Upper lobe of left lung (tissue), 6 donors: ENCODE results near the gene PSPH. TPM values are rescaled to one million over a fixed set of nuclear protein-coding genes. Genes with fewer than 3 reads are reported as not detected.
"Not testable (repeated sequence)": the region's sequence is repeated elsewhere in the genome, so short reads cannot be mapped to it uniquely, and the experiment has no call there.

Experiments
- ATAC-seq, 2 donors: fragments of 200-7000 bp; cut with Tn5 transposase; one replicate each; pipeline ENCODE4 v1.9.1; 2022; ENCODE audit warnings: mild to moderate bottlenecking in 2 of 2, moderate library complexity in 2 of 2; ENCODE audit not compliant: low FRiP score in 2 of 2
- DNase-seq, 2 donors: peaks; one replicate each; pipeline ENCODE4 v3.0.0-alpha.2; 2019 to 2020
- H3K27ac ChIP-seq, 4 donors: fragments of 200-600 bp; sonication (generic); one replicate each; pipeline ENCODE4 v1.5.1; 2016 to 2019
- H3K27me3 ChIP-seq, 4 donors: fragments of 200-600 bp; sonication (generic); one replicate each; pipeline ENCODE4 v1.5.1; 2017 to 2019
- H3K36me3 ChIP-seq, 4 donors: fragments of 200-600 bp; sonication (generic); one replicate each; pipeline ENCODE4 v1.5.1; 2016 to 2019
- H3K4me1 ChIP-seq, 4 donors: fragments of 200-600 bp; sonication (generic); one replicate each; pipeline ENCODE4 v1.5.1; 2018 to 2019
- H3K4me3 ChIP-seq, 4 donors: fragments of 200-600 bp; sonication (generic); one replicate each; pipeline ENCODE4 v1.5.1; 2017 to 2019; ENCODE audit warnings: mild to moderate bottlenecking in 2 of 4, moderate library complexity in 1 of 4
- H3K9me3 ChIP-seq, 4 donors: fragments of 200-600 bp; sonication (generic); one replicate each; pipeline ENCODE4 v1.5.1; 2018 to 2019
- CTCF ChIP-seq, 6 experiments: fragments of 450-650 bp in 4 of 6; fragments of 200-600 bp in 2 of 6; sonication (generic) in 2 of 6; IDR thresholded peaks; one replicate each; pipeline ENCODE4 v1.5.1; 2016 to 2019; ENCODE audit warnings: antibody characterized with exemption in 6 of 6
- EP300 ChIP-seq, 4 donors: sonication (generic); formaldehyde crosslinking; IDR thresholded peaks; one replicate each; pipeline ENCODE4 v1.5.1; 2017; ENCODE audit warnings: antibody characterized with exemption in 4 of 4, control low read depth in 2 of 4
- POLR2A ChIP-seq, 4 donors: fragments of 450-650 bp; IDR thresholded peaks; one replicate each; pipeline ENCODE4 v1.5.1; 2016 to 2017; ENCODE audit warnings: antibody characterized with exemption in 4 of 4, mild to moderate bottlenecking in 2 of 4
- POLR2AphosphoS5 ChIP-seq, 2 donors: sonication (generic); formaldehyde crosslinking; IDR thresholded peaks; one replicate each; pipeline ENCODE4 v1.5.1; 2017; ENCODE audit warnings: antibody characterized with exemption in 2 of 2
- WGBS, 2 donors: methylation state at CpG; one replicate each; pipeline ENCODE4 v1.1.5; 2017 to 2018; 5-methylcytosine and 5-hydroxymethylcytosine counted together
- total RNA-seq, 6 donors: library from RNA; depleted of rRNA in 4 of 6; stranded (reverse); fragments of >200 nt in 4 of 6; gene quantifications; one replicate each; pipeline versions ENCODE4 v1.1.0 to v1.2.1, GENCODE V29; 2016 to 2021
- donor health status: DM: no; HTN: no; CAD: no; lungs with moderate emphysema.
- donor health status: DM: no; HTN: yes; CAD: no; lungs with severe emphysema.

Gene PSPH
- total RNA-seq, 6 donors from 2014 or later, result 6.8 to 18.9 (median 13.5) TPM

DNA sequence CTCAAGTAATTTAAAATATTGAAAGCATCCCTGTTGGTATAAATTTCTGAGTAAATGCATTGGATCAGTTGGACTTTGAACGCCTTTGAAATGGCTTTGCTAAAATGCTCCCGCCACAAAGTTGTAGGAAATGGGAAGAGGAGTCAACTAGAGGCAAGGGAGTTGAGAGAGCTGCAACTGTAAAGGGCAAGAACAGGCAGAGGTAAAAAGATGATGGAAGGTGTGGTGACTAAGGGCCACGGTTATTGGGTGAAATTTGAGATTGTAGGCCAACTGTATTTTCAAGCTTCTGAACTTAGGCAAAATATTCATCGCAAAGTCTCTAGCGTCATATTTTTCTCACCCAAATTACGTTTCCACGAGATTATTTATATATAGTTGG is 12.2 kb upstream of the PSPH start:
- peak overlapping the region; percentile 87 to 94 (median 90) for H3K27ac ChIP-seq
- ATAC-seq (no peak), DNase-seq (no peak)
- peaks cover 13 to 52% (median 30%) of the 10 kb centered on the region in 4 donors for H3K36me3 ChIP-seq
- peaks cover 8 to 16% (median 10%) of the 10 kb centered on the region in 4 donors for H3K4me1 ChIP-seq
- H3K27me3 ChIP-seq, result no peaks in the 10 kb centered on the region
- no peaks in the 10 kb centered on the region for H3K9me3 ChIP-seq
- WGBS, 2 donors, result 73% methylated on average over 7 of the region's 7 CpGs
- no peak for TF ChIP-seq POLR2A (IDR thresholded peaks at IDR 0.05)
- TF ChIP-seq EP300 (IDR thresholded peaks at IDR 0.05), result no peak
- no peak for TF ChIP-seq CTCF (IDR thresholded peaks at IDR 0.05)
- no peak for TF ChIP-seq POLR2AphosphoS5 (IDR thresholded peaks at IDR 0.05)
- peak overlapping the region in 3 of 4 donors; percentile 71 to 87 (median 83) for H3K4me3 ChIP-seq

DNA sequence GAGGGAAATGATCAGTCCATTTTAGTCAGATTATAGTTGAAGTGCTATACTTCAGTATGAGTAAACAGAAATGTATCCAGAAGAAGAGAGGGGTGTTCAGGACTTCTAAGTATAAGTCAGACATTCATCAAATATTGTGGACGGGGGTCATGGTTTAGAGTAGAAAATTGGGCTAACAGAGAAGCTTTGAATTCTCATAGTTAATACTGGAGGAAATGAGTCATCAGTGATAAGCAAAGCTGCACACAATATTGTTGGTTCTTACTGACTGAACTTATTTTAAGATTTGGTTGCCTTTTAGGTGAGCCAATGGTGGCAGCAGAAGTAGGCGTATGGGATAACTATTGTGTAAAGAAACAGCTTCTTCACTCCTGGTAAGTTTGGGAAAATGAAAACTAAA is 11.1 kb upstream of the PSPH start:
- peaks cover 8 to 16% (median 10%) of the 10 kb centered on the region in 4 donors for H3K4me1 ChIP-seq
- H3K4me3 ChIP-seq, result no peak overlapping the region
- peaks cover 22 to 60% (median 39%) of the 10 kb centered on the region in 4 donors for H3K36me3 ChIP-seq
- TF ChIP-seq POLR2AphosphoS5 (IDR thresholded peaks at IDR 0.05), result no peak
- no peak for TF ChIP-seq CTCF (IDR thresholded peaks at IDR 0.05)
- TF ChIP-seq EP300 (IDR thresholded peaks at IDR 0.05), result no peak
- no peak for TF ChIP-seq POLR2A (IDR thresholded peaks at IDR 0.05)
- WGBS, 2 donors, result 76 to 85% methylated on average over 2 of the region's 2 CpGs
- peak overlapping the region in 2 of 4 donors; percentile 18 to 32 for H3K27ac ChIP-seq
- H3K9me3 ChIP-seq, result no peaks in the 10 kb centered on the region
- no peaks in the 10 kb centered on the region for H3K27me3 ChIP-seq
- ATAC-seq, result no peak
- DNase-seq, result no peak

DNA sequence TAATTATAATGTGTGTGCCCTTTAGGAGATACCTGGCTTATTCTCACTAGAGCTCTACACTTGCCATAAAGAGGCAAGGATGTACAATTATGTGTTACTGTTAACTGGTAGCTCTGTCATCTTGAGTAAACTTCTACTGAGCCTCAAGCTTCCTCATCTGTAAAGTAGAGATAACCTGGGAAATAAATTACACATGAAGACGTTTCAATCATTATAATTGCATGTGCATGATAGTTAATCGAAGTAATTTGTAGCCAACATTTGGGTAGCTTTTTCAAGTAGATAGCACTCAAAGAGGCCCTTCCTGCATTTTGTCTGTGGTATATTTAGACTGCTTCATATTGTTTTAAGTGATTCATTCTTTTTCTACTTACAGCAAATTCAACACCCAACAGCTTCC is 2.7 kb upstream of the PSPH start:
- no peak overlapping the region for H3K4me3 ChIP-seq
- WGBS, 2 donors, result 84 to 91% methylated on average over 2 of the region's 2 CpGs
- DNase-seq (no peak), ATAC-seq (no peak)
- peaks cover 20 to 62% (median 47%) of the 10 kb centered on the region in 4 donors for H3K36me3 ChIP-seq
- no peaks in the 10 kb centered on the region for H3K9me3 ChIP-seq
- H3K27ac ChIP-seq, result no peak overlapping the region
- no peaks in the 10 kb centered on the region for H3K27me3 ChIP-seq
- no peak for TF ChIP-seq CTCF (IDR thresholded peaks at IDR 0.05)
- TF ChIP-seq POLR2A (IDR thresholded peaks at IDR 0.05), result no peak
- TF ChIP-seq EP300 (IDR thresholded peaks at IDR 0.05), result no peak
- TF ChIP-seq POLR2AphosphoS5 (IDR thresholded peaks at IDR 0.05), result no peak
- H3K4me1 ChIP-seq, result peaks cover 16 to 30% (median 19%) of the 10 kb centered on the region in 4 donors

GRCh38 chr7:56053379-56053778 is 2.1 kb upstream of the PSPH start:
- Histone ChIP-seq H3K4me1 (peaks cover 16 to 36% (median 21%) of the 10 kb centered on the region in 4 donors), H3K9me3 (no peaks in the 10 kb centered on the region), H3K27ac (no peak overlapping the region), H3K27me3 (no peaks in the 10 kb centered on the region), H3K36me3 (peaks cover 18 to 56% (median 41%) of the 10 kb centered on the region in 4 donors), H3K4me3 (no peak overlapping the region)
- no peak for DNase-seq
- ATAC-seq, result no peak
- TF ChIP-seq CTCF (IDR thresholded peaks at IDR 0.05) (no peak), EP300 (IDR thresholded peaks at IDR 0.05) (no peak), POLR2A (IDR thresholded peaks at IDR 0.05) (no peak), POLR2AphosphoS5 (IDR thresholded peaks at IDR 0.05) (no peak)
- 85 to 86% methylated on average over 9 of the region's 9 CpGs for WGBS, 2 donors

DNA sequence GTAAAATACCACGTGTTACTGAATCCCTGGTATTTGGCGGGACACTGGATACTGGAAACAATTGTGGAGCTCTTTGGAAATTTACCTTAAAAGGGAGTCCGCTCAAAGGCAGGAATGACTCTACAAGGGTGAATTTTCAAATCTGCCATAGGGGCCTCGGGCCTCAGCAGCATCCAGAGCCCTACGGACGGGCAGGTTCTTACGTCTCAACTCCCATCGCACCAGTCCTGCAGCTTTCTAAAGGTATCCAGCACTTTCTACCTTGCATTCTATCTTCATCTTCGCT is 248 bp downstream of the PSPH start:
- peaks cover 0 to 32% (median 18%) of the 10 kb centered on the region in 4 donors for H3K36me3 ChIP-seq
- 0 to 1% methylated on average over 9 of the region's 9 CpGs for WGBS, 2 donors
- H3K4me3 ChIP-seq, result peak overlapping the region; percentile 26 to 91 (median 72)
- DNase-seq, result no peak
- peak overlapping the region; percentile 91 to 96 (median 92) for H3K27ac ChIP-seq
- no peak for ATAC-seq
- TF ChIP-seq POLR2AphosphoS5 (IDR thresholded peaks at IDR 0.05) (no peak), CTCF (IDR thresholded peaks at IDR 0.05) (no peak), POLR2A (IDR thresholded peaks at IDR 0.05) (no peak), EP300 (IDR thresholded peaks at IDR 0.05) (no peak)
- H3K4me1 ChIP-seq, result peaks cover 26 to 57% (median 33%) of the 10 kb centered on the region in 4 donors
- no peaks in the 10 kb centered on the region for H3K27me3 ChIP-seq
- no peaks in the 10 kb centered on the region for H3K9me3 ChIP-seq

GRCh38 chr7:56048763-56049162 is 2.5 kb downstream of the PSPH start:
- not testable (repeated sequence) for H3K4me3 ChIP-seq, ATAC-seq, H3K9me3 ChIP-seq, H3K27me3 ChIP-seq
- WGBS, 2 donors, result 73 to 74% methylated on average over 8 of the region's 8 CpGs
- Histone ChIP-seq H3K27ac (peak overlapping the region in 2 of 4 donors; percentile 30 to 36), H3K36me3 (peaks cover 0 to 11% (median 8%) of the 10 kb centered on the region in 4 donors), H3K4me1 (peaks cover 26 to 57% (median 33%) of the 10 kb centered on the region in 4 donors)
- peak in 1 of 2 donors; percentile 30 for DNase-seq
